DOHH2 (cell line): ENCODE data around the gene H3-3A.

Experiments used
- H3F3A ChIP-seq: fragments of 200-600 bp; sonication (generic), shearing (Covaris generic); 2 replicates; pipeline ENCODE4 v1.6.0; 2016; ENCODE audit warnings: antibody characterized with exemption, mild to moderate bottlenecking; ENCODE audit not compliant: control insufficient read depth, insufficient read depth
- H3K27ac ChIP-seq: fragments of 200-600 bp; sonication (generic); 2 replicates; pipeline ENCODE4 v1.5.1; 2014; ENCODE audit warnings: low read depth, mild to moderate bottlenecking, low read length, moderate library complexity
- H3K27me3 ChIP-seq: fragments of 200-600 bp; sonication (generic); 2 replicates; pipeline ENCODE4 v1.6.1; 2014; ENCODE audit warnings: mild to moderate bottlenecking, low read length, mixed read lengths; ENCODE audit not compliant: control insufficient read depth
- H3K36me3 ChIP-seq: fragments of 200-600 bp; sonication (generic); 2 replicates; pipeline ENCODE4 v1.6.1; 2014; ENCODE audit warnings: mild to moderate bottlenecking, low read length, moderate library complexity, mixed read lengths; ENCODE audit not compliant: control insufficient read depth
- H3K4me1 ChIP-seq: fragments of 200-600 bp; sonication (generic); 2 replicates; pipeline ENCODE4 v1.6.1; 2014; ENCODE audit warnings: mild to moderate bottlenecking, low read length, mixed read lengths; ENCODE audit not compliant: control insufficient read depth
- H3K4me2 ChIP-seq: fragments of 200-600 bp; sonication (generic); 2 replicates; pipeline ENCODE4 v1.6.0; 2014; ENCODE audit warnings: mild to moderate bottlenecking, low read length, moderate library complexity
- H3K4me3 ChIP-seq: fragments of 200-600 bp; sonication (generic); 2 replicates; pipeline ENCODE4 v1.5.1; 2014; ENCODE audit warnings: mild to moderate bottlenecking, low read length, mixed read lengths
- H3K79me2 ChIP-seq: fragments of 200-600 bp; sonication (generic); 2 replicates; pipeline ENCODE4 v1.6.1; 2014; ENCODE audit warnings: mild to moderate bottlenecking, low read length, mixed read lengths; ENCODE audit not compliant: control insufficient read depth
- H3K9me2 ChIP-seq: fragments of 200-600 bp; sonication (generic); replicated peaks from 2 replicates; pipeline ENCODE4 v1.6.1; 2014; ENCODE audit warnings: mild to moderate bottlenecking, low read length, mixed read lengths; ENCODE audit not compliant: control insufficient read depth
- H3K9me3 ChIP-seq: fragments of 200-600 bp; sonication (generic); 2 replicates; pipeline ENCODE4 v1.6.1; 2014; ENCODE audit warnings: antibody characterized with exemption, low read length, mixed read lengths; ENCODE audit not compliant: control insufficient read depth, insufficient read depth
- H4K20me1 ChIP-seq: fragments of 200-600 bp; sonication (generic); 2 replicates; pipeline ENCODE4 v1.6.0; 2014; ENCODE audit warnings: low read depth, mild to moderate bottlenecking, antibody characterized with exemption, low read length, moderate library complexity; ENCODE audit not compliant: control insufficient read depth, insufficient read depth
- EZH2phosphoT487 ChIP-seq: fragments of 200-600 bp; sonication (generic); IDR thresholded peaks from 2 replicates; pipeline ENCODE4 v1.6.1; 2017; ENCODE audit warnings: borderline replicate concordance, mild to moderate bottlenecking, antibody characterized with exemption, low read length, moderate library complexity, mixed read lengths
- TF ChIP-seq, protein P1 (sequence below): fragments of 200-600 bp; sonication (generic); IDR thresholded peaks from one replicate; pipeline ENCODE4 v1.5.1; 2014; ENCODE audit warnings: antibody characterized with exemption, mild to moderate bottlenecking, low read depth, low read length; ENCODE audit not compliant: poor library complexity, severe bottlenecking

The H3-3A gene

DNA sequence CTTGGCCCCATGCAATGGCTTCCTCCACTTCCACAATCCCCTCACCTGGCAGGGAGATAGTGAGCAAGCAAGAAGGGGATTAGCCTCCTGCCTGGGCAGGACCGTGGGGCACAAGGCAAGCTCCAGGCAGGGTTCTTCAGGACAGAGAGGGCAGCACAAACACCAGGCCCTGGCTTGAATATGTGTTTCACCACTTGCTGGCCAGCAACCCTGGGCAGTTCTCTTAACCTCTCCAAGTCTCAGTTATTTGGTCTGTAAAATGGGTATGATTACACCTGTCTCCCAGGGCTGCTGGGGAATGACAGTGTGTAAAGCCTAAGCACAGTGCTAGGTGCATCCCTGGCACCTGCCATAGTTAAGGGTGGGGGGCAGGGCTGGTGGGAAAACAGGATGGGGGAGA, 31.9 kb downstream of the H3-3A start:
- no peaks in the 10 kb centered on the region for H3K9me2 ChIP-seq
- no peaks in the 10 kb centered on the region for H3K4me1 ChIP-seq
- H3K9me3 ChIP-seq: no peaks in the 10 kb centered on the region
- no peaks in the 10 kb centered on the region for H4K20me1 ChIP-seq
- H3K4me2 ChIP-seq: no peak overlapping the region
- H3K79me2 ChIP-seq: no peaks in the 10 kb centered on the region
- TF ChIP-seq, protein P1, sequence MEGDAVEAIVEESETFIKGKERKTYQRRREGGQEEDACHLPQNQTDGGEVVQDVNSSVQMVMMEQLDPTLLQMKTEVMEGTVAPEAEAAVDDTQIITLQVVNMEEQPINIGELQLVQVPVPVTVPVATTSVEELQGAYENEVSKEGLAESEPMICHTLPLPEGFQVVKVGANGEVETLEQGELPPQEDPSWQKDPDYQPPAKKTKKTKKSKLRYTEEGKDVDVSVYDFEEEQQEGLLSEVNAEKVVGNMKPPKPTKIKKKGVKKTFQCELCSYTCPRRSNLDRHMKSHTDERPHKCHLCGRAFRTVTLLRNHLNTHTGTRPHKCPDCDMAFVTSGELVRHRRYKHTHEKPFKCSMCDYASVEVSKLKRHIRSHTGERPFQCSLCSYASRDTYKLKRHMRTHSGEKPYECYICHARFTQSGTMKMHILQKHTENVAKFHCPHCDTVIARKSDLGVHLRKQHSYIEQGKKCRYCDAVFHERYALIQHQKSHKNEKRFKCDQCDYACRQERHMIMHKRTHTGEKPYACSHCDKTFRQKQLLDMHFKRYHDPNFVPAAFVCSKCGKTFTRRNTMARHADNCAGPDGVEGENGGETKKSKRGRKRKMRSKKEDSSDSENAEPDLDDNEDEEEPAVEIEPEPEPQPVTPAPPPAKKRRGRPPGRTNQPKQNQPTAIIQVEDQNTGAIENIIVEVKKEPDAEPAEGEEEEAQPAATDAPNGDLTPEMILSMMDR: no peak
- TF ChIP-seq EZH2phosphoT487: no peak
- no peak overlapping the region for H3K27ac ChIP-seq
- H3K36me3 ChIP-seq: no peaks in the 10 kb centered on the region
- H3F3A ChIP-seq: no peaks in the 10 kb centered on the region
- no peak overlapping the region for H3K4me3 ChIP-seq
- H3K27me3 ChIP-seq: peaks cover 25% of the 10 kb centered on the region

DNA sequence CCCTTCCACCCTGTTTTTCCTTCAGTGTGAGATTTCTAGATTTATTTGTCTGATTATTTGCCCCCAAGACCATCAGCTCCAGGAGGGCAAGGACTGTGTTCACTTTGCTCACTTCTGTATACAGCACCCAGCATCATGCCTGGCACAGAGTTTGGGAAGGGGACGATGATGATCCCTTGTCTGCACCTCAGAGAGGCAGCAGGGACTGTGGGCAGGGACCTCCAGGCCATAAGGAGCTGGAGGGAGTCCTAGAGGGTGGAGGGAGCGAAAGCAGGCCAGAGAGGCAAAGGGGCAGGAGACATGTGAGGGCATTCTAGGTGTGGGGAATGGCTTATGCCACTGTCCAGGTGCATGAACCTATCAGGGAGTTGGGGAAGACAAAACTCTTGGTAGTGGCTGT, 32.8 kb downstream of the H3-3A start:
- TF ChIP-seq, protein P1: no peak
- TF ChIP-seq EZH2phosphoT487: no peak
- Histone ChIP-seq H3F3A (no peaks in the 10 kb centered on the region), H3K4me1 (0 out of 2 replicates have a peak, but pooled peaks cover 4% of the 10 kb centered on the region), H3K27ac (no peak overlapping the region), H4K20me1 (no peaks in the 10 kb centered on the region), H3K27me3 (peaks cover 30% of the 10 kb centered on the region), H3K36me3 (no peaks in the 10 kb centered on the region), H3K4me3 (no peak overlapping the region), H3K4me2 (no peak overlapping the region), H3K9me2 (no peaks in the 10 kb centered on the region), H3K9me3 (no peaks in the 10 kb centered on the region), H3K79me2 (no peaks in the 10 kb centered on the region)

DNA sequence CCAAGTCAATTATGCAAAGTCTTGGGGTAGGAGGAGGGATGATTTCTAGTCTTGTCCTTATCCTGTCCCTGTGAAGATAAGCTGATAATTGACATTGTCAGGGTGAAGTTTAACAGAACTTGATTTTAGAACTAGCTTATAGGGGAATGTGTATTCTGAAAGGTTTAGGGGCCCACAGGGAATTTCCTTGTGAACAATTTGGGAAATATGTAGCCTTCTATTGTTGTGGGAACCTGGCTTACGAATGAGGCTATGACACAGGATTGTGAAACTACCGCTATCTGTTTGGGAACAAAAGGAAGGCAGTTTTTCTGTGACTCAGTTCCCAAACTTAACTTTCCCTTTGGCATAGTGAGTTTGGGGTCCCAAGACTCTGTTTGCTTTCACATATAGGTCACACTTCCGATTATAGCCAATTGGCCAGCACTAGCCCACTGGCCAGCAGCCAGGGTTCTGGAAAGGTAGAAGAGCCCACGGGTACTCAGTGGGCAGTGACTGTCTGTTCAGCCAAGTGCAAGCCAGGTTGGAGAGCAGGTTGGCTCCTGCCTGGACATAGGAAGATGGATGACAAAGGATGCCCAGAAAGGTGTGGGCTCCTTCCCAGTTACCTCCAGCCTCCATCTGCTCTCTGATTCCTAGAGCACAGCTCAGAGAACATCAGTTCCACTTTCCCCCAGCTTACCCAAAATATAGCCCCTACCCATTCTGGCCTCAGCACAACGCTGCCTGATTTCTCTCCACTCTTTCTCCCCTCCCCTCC, 35.5 kb downstream of the H3-3A start:
- TF ChIP-seq EZH2phosphoT487: no peak
- Histone ChIP-seq H3K4me2 (no peak overlapping the region), H3K9me3 (no peaks in the 10 kb centered on the region), H3K27ac (no peak overlapping the region), H4K20me1 (no peaks in the 10 kb centered on the region), H3F3A (no peaks in the 10 kb centered on the region), H3K4me3 (no peak overlapping the region), H3K27me3 (peaks cover 37% of the 10 kb centered on the region), H3K36me3 (no peaks in the 10 kb centered on the region), H3K4me1 (peaks cover 11% of the 10 kb centered on the region), H3K79me2 (no peaks in the 10 kb centered on the region), H3K9me2 (no peaks in the 10 kb centered on the region)

DNA sequence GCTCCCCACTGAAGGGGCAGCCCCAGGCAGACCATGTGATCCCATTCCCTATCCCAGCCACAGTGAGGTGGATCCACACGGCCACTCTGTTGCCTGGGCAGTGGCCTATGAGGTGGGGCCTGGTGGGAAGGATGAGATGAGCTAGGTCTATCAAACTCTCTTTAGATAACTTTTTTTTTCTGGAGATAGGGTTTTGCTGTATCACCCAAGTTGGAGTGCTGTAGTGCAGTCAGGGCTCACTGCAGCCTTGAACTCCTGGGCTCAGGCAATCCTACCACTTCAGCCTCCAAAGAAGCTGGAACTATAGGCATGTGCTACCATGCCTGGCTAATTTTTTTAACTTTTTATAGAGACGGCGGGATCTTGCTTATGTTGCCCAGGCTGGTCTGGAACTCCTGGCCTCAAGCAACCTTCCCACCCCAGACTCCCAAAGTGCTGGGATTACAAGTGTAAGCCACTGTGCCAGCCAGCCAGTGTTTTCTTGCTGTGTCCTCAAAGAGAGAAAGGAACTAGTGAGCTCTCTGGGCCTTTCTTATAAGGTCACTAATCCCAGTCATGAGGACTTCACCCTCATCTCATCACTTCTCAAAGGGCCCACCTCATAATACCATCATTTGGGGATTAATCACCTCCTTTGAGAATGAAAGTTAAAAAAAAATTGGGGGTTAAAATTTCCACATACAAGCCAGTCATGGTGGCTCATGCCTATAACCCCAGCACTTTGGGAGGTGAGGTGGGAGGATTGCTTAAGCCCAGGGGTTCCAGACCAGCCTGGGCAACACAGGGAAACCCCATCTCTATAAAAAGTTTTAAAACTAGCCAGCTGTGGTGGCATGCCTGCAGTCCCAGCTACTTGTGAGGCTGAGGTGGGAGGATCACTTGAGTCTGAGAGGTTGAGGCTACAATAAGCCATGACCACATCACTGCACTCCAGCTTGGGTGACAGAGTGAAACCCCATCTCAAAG, 36.6 kb downstream of the H3-3A start:
- Histone ChIP-seq H3K27ac (no peak overlapping the region), H3K4me2 (no peak overlapping the region), H3K27me3 (peaks cover 37% of the 10 kb centered on the region), H3K9me2 (no peaks in the 10 kb centered on the region), H3K9me3 (no peaks in the 10 kb centered on the region), H3F3A (no peaks in the 10 kb centered on the region), H3K4me3 (no peak overlapping the region), H3K4me1 (peaks cover 11% of the 10 kb centered on the region), H3K36me3 (no peaks in the 10 kb centered on the region), H3K79me2 (no peaks in the 10 kb centered on the region), H4K20me1 (no peaks in the 10 kb centered on the region)
- TF ChIP-seq, protein P1: no peak
- no peak for TF ChIP-seq EZH2phosphoT487
